GM12891 (cell line): Measurements from ENCODE around the gene LIPT2.

Experiments used
- POLR2A ChIP-seq: IDR thresholded peaks from 2 replicates; pipeline ENCODE4 v1.6.1; 2011; ENCODE audit warnings: low read depth, low read length, control low read depth
- POLR2AphosphoS5 ChIP-seq: IDR thresholded peaks from 2 replicates; pipeline ENCODE4 v1.6.1; 2011; ENCODE audit warnings: low read depth, low read length, control low read depth

- TF ChIP-seq POLR2AphosphoS5, result no peak
- no peak for TF ChIP-seq POLR2A
Observed at GRCh38 chr11:74540270-74540669, 46.7 kb upstream of the LIPT2 start.
